Measurements from ENCODE around the gene SLC10A3.

SLC10A3 gene

DNA sequence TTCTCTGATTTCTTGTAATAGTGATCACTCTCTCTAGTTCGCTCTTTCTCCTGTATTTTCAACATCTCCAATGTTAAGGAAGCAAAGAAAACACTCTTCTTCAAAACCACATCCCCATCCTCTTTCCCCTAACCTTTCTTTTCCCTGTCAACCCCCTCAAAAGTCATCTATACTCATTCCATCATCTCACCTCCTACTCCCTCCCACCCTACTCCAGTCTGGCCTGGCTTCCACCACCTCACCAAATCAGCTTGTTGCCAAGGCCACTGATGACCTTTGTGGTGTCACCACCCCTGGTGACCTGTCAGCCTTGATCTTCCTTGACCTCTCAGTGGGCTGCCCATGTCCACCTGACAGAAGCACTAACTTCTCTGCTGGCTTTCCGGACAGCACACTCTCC lies 23.3 kb upstream of the SLC10A3 start:
- Histone ChIP-seq H3K9me3 (ENCODE audit: severe bottlenecking) (peaks cover 10% of the 10 kb centered on the region), H3K4me3 (ENCODE audit: low read depth, low read length) (no peak overlapping the region), H3K36me3 (peaks cover 6% of the 10 kb centered on the region), H3K27me3 (ENCODE audit: insufficient read depth, low read depth, severe bottlenecking) (peaks cover 14% of the 10 kb centered on the region), H3K27ac (no peak overlapping the region)
- no peak for DNase-seq
- TF ChIP-seq, protein P1, sequence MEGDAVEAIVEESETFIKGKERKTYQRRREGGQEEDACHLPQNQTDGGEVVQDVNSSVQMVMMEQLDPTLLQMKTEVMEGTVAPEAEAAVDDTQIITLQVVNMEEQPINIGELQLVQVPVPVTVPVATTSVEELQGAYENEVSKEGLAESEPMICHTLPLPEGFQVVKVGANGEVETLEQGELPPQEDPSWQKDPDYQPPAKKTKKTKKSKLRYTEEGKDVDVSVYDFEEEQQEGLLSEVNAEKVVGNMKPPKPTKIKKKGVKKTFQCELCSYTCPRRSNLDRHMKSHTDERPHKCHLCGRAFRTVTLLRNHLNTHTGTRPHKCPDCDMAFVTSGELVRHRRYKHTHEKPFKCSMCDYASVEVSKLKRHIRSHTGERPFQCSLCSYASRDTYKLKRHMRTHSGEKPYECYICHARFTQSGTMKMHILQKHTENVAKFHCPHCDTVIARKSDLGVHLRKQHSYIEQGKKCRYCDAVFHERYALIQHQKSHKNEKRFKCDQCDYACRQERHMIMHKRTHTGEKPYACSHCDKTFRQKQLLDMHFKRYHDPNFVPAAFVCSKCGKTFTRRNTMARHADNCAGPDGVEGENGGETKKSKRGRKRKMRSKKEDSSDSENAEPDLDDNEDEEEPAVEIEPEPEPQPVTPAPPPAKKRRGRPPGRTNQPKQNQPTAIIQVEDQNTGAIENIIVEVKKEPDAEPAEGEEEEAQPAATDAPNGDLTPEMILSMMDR (IDR thresholded peaks at IDR 0.05; ENCODE audit: low read depth, low read length): no peak

DNA sequence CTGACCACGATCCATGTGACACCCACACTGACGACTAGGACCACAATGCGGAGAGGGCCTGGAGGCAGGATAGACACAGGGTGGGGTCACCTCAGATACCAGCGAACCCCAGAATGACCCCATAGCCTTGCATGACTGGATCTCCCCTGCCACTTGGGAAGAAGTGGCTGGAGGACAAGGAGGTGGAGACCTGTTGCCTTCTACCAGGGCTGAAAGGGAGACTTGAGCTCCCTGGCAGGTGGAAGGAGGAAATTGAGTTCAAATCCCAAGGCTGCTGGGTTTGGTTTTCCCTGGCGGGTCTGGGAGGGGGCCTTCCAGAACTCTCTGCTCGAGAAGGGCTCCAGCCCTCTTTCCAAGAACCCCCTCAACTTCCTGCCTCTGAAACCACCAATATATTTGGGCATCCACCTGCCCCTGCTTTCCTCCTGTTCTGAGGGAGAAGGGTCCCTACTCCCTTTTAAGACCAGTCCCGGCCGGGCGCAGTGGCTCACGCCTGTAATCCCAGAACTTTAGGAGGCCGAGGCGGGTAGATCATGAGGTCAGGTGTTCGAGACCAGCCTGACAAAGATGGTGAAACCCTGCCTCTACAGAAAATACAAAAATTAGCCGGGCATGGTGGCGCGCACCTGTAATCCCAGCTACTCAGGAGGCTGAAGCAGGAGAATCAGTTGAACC lies 22.6 kb upstream of the SLC10A3 start:
- DNase-seq: no peak
- Histone ChIP-seq H3K27ac (no peak overlapping the region), H3K36me3 (peaks cover 6% of the 10 kb centered on the region), H3K4me3 (ENCODE audit: low read depth, low read length) (no peak overlapping the region), H3K9me3 (ENCODE audit: severe bottlenecking) (peaks cover 10% of the 10 kb centered on the region), H3K27me3 (ENCODE audit: insufficient read depth, low read depth, severe bottlenecking) (peaks cover 14% of the 10 kb centered on the region)
- TF ChIP-seq, protein P1 (IDR thresholded peaks at IDR 0.05; ENCODE audit: low read depth, low read length): no peak

DNA sequence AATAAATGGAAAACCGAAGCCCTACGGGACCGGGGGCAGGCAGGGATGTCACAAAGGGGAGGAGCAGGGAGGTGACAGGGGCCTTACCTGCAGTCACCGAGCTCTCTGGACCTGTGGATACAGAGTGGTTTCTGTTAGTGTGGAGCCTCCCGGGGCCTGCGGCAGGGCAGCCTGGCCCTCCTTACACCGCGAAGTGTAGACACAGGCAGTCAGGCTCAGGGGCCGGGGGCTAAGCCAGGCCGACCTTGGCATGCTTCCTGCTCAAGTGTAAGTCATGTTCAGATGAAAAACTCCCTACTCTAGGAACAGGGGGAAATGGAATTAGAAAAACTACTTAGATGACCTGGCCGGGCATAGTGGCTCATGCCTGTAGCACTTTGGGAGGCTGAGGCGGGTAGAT lies 21.3 kb upstream of the SLC10A3 start:
- no peak for DNase-seq
- no peak overlapping the region for H3K4me3 ChIP-seq (ENCODE audit: low read depth, low read length)
- TF ChIP-seq, protein P1 (IDR thresholded peaks at IDR 0.05; ENCODE audit: low read depth, low read length): no peak
- peaks cover 10% of the 10 kb centered on the region for H3K36me3 ChIP-seq
- no peak overlapping the region for H3K27ac ChIP-seq
- H3K9me3 ChIP-seq (ENCODE audit: severe bottlenecking): peaks cover 10% of the 10 kb centered on the region
- H3K27me3 ChIP-seq (ENCODE audit: insufficient read depth, low read depth, severe bottlenecking): peaks cover 14% of the 10 kb centered on the region

DNA sequence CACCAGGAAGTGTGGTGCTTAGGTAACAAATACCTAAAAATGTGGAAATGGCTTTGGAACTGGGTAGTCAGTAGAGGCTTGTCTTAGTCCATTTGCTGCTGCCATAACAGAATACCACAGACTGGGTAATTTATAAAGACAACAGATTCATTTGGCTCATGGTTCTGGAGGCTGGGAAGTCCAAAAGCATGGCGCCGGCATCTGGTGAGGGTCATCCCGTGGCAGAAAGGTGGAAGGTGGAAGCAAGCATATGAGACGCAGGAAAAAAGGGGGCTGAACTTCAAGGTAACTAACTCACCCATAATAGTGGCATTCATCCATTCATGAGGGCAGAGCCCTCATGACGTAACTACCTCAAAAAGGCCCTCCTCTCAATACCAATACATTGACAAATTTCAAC lies 19.0 kb upstream of the SLC10A3 start:
- Histone ChIP-seq H3K27ac (no peak overlapping the region), H3K36me3 (peaks cover 17% of the 10 kb centered on the region), H3K9me3 (ENCODE audit: severe bottlenecking) (peaks cover 7% of the 10 kb centered on the region), H3K4me3 (ENCODE audit: low read depth, low read length) (no peak overlapping the region), H3K27me3 (ENCODE audit: insufficient read depth, low read depth, severe bottlenecking) (peaks cover 16% of the 10 kb centered on the region)
- TF ChIP-seq, protein P1 (IDR thresholded peaks at IDR 0.05; ENCODE audit: low read depth, low read length): no peak
- DNase-seq: no peak

DNA sequence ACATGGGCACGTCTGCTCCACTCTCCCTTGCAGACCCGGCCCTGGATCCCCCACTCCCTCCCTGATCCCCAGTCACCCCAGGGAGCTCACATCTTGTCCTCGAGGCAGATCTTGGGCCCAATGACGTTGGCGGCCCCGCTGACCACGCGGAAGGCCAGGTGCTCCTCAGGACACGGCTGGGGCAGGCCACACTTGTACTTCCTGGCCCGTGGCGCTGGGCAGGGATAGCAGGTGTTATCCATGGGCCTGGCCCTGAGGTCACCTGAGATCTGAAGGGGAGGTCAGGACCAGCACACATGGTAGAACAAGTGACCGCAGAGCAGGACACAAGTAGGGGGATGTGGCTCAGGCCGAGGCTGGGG lies 17.9 kb upstream of the SLC10A3 start:
- H3K27ac ChIP-seq: no peak overlapping the region
- H3K9me3 ChIP-seq (ENCODE audit: severe bottlenecking): peaks cover 7% of the 10 kb centered on the region
- peaks cover 16% of the 10 kb centered on the region for H3K27me3 ChIP-seq (ENCODE audit: insufficient read depth, low read depth, severe bottlenecking)
- H3K36me3 ChIP-seq: peaks cover 17% of the 10 kb centered on the region
- TF ChIP-seq, protein P1 (IDR thresholded peaks at IDR 0.05; ENCODE audit: low read depth, low read length): no peak
- no peak overlapping the region for H3K4me3 ChIP-seq (ENCODE audit: low read depth, low read length)
- DNase-seq: no peak

Data from WERI-Rb-1 (cell line).